GM19238 (cell line): Measurements from ENCODE around the gene SPPL2C.
"Not testable (repeated sequence)": the region's sequence is repeated elsewhere in the genome, so short reads cannot be mapped to it uniquely, and the experiment has no call there.

Source experiments
- DNase-seq: peaks from one replicate; pipeline ENCODE4 v3.0.0; 2011; ENCODE audit warnings: low spot score; ENCODE audit not compliant: insufficient read length

Gene SPPL2C

DNA sequence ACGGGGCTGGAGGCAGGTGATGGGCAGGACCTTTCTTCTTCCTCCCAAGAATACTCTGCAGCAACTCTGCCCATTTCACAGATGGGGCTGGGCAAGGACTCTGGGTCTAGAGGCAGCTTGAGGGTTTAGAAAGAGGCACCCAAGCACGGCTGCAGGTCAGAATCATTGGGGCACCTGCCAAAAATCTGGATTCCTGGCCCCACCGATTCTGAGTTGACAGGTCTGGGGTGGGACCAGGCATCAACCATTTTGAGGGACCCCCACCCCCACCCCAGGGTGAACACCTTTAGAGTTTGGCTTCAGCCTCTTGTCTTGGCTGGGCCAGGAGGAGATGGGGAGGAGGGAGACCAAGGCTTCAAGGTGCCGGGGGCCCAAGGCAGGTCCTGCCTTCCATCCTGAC is 5.3 kb downstream of the SPPL2C start:
- no peak for DNase-seq

DNA sequence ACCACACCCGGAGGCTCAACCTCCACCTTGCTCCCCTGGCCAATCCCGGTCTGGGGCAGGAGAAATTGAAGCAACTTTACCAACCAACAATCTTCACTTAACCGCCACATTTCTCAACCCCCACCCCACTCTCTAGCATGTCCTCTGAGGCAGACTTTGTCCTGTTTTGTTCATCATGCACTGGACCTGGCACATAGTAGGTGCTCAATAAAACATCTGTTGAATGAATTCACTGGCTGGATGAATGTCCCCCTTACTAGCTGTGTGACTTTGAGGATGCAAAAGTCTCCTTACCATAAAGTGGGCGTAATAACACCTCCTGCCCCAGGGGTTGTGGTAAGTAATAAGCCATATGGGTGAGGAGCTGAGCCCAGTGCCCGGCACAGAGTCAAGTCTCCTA is 5.8 kb downstream of the SPPL2C start:
- DNase-seq: no peak

DNA sequence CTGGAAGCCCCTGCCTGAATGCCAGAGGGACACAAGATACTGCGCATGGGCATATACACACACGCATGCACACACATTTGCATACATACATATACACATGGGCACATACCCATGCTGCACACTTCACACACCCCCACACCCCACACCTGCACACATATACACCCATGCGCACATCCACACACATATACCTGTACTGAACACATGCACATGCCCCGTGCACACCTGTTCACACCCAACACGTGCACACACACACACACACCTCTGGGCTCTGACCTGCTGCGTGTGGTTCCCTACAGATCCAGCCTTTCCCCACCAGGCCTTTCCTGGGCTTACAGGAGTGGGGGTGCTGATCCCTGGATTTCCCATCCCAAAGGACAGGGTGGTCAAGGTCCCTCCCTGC is 6.3 kb downstream of the SPPL2C start:
- DNase-seq: no peak

GRCh38 chr17:45851464-45851863 is 6.8 kb downstream of the SPPL2C start:
- no peak for DNase-seq

- DNase-seq: no peak
Observed at GRCh38 chr17:45851873-45852272, 7.2 kb downstream of the SPPL2C start.

DNA sequence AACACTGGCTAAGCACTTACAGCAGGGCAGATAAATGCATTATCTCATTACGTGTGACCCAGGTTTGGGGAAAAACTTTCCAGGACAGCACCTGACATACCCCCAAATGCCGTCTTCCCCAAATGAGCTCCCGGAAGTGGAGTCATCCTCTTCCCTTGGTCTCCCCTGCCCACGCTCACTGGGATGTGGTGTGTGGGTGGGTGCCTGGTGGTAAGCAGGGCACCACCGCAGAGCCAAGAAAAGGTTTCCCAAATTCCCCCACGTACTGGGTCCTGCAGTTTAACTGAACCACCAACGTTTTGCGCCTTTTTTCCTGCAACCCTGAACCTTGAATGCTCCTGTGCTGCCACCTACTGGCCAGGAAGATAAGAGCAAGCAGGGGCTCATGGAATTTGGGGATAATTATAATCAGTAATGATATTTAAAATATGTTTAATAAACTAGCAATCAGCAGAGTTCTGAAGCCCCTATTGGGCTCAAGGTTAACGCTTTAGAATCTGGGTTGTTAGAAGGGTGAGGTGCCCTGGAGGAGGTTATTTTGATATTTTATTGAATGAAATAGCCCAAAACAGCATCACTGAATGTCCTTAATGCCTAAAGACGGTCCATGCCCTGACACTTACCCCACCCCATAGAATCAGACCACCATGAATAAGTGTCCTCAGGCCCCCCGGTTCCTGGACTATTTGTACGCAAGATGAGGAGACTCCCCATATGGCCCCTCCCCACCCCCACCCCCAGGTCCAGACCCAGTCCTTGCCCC is 8.0 kb downstream of the SPPL2C start:
- DNase-seq: no peak

GRCh38 chr17:45854209-45854608 is 9.5 kb downstream of the SPPL2C start:
- no peak for DNase-seq

DNA sequence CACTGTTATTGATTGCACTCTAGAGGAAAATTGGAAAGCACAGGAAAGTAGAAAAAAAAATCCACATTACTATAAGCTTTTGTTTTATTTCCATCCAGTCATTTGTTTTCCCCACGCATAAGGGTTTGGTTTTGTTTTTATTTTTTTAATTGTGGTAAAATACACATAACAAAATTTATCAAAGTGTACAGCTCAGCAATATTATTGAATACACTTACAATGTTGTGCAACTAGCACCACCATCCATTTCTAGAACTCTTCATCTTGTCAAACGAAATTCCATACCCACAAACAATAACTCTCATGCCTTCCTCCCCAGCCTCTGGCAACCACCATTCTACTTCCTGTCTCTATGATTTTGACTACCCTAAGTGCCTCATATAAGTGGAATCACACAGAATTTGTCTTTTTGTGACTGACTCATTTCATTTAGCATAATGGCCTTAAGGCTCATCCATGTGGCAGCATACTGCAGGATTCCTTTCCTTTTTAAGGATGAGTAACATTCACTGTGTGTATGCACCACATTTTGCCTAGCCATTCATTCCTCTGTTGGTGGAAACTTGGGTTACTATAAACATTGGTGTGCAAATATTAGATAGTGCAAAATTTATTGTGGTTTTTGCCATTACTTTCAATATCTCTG is 11.1 kb downstream of the SPPL2C start:
- DNase-seq: no peak

- DNase-seq: no peak
Observed at GRCh38 chr17:45857977-45858708, 13.5 kb downstream of the SPPL2C start.

DNA sequence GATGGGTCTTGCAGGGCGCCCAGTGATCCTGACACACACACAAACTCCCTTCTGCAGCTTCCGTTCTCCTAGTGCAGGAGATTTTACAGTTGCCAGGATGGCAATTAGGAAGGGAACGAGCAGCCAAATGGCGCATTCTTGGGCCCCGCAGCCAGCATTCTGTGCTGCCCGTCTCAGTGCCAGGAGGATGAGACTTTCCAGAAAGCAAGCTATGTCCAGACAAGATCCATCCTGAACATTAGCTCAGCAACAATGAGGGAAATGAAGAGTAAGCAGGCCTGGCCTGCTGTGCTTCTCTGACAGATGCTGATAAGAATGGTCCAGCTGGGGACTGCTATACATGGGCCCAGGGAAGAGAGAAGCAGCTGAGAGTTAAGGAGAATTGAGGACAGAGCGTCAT is 16.5 kb downstream of the SPPL2C start:
- no peak for DNase-seq

- not testable (repeated sequence) for DNase-seq
Observed at GRCh38 chr17:45862127-45862526, 17.4 kb downstream of the SPPL2C start.

DNA sequence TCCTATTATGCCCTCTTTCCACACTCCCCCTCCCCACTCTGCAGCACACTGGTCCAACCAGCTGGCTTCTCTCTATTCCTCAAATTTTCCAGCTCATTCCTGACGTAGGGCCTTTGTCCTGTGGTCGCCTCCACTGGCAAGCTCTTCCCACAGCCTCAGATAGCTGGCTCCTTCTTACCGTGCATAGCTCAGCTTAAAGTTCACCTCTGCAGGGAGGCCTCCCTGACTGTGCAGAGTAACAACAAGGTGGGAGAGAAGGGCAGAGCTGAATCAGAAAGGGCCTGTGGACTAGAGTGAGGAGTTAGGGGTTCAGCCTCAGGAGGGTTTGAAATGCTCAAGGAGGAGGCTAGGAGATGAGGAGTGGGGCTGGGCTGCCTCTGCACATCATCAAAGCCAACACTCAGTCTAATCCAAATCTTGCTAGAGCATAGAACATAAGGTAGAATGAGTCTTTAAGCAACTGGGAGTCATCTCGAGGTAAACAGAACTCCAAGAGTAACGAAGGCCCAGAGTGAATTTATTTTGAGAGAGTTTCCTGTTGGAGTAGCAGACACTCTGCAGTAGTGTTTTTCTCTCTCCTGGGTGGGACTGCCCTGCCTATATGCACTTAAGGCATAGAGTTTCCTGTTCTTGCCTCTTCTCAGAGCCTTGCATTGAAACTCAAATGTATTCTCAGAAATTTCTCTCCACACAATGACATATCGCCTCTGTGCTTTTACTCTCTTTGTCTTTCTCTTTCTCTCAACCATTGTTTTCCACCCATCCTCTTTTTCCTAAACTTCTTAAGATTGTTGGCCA is 19.4 kb downstream of the SPPL2C start:
- DNase-seq: no peak

DNA sequence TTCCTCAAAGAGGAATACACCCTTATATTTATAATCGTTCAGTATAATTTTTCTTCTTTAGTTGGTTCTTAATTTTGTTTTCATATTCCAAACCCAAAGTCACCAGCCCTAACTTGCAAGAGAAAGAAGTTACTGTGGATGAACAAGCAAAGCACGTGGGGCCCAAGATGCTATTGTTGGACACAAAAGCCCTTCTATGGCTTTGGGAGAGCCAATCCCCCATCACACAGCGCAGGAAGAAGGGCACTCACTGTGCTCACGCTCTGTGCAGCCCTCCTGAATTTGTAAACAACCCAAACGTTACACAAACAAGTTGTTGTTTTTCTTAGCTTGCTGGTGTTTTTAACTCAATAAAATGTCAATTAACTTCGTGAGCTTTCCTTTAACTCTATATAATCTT is 22.5 kb downstream of the SPPL2C start:
- no peak for DNase-seq

- no peak for DNase-seq
Observed at GRCh38 chr17:45867702-45868101, 23.0 kb downstream of the SPPL2C start.

- DNase-seq: no peak
Observed at GRCh38 chr17:45868276-45868675, 23.6 kb downstream of the SPPL2C start.

- DNase-seq: no peak
Observed at GRCh38 chr17:45869676-45870341, 25.1 kb downstream of the SPPL2C start.

DNA sequence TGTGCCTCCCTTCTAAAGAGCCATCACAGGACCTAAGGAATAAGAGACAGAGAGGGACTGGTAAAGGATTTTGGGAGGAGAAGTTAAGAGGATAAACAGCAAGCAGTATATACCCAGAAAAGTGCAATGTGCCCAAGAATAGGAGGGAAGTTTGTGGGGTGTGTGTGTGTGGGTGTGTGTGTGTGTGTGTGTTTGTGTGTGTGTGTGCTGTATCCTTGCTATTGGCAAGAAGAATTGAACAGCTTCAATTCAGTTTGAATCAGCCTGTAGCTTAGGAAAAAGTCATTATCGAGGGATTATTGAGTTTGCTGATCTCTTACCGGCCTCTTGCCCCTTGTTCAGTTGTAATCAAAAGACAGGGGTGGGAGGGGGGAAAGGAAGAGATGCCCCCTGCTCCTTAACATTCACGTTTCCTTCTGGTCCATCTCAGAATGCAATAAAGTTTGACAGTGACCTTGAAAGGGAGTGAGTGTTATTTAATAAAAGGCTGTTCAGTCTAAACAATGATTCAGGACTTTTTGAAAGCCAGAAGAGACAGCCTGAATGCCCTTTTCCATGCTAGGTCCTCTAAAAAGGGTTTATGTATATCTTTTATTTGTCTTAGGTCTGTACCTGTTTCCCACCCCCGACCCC is 25.8 kb downstream of the SPPL2C start:
- DNase-seq: no peak

GRCh38 chr17:45871718-45872117 is 27.0 kb downstream of the SPPL2C start:
- DNase-seq: no peak

- no peak for DNase-seq
Observed at GRCh38 chr17:45873728-45874127, 29.0 kb downstream of the SPPL2C start.

DNA sequence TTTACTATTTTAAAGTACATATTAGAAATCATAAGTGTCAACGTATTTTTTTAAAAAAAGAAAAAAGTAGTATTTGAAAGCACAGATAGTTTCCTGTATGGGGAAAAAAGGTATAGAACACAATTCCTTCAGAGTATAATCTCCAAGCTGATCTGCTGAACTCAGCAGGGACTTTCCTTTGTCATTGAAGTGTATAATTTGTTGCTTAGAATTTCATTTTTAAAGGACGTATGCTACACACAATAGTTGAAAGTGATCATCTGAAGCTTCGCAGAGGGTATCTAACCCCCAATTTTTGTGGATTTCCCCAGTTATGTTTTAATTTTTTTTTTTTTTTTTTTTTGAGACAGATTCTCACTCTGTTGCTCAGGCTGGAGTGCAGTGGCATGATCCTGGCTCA is 29.5 kb downstream of the SPPL2C start:
- DNase-seq: no peak

DNA sequence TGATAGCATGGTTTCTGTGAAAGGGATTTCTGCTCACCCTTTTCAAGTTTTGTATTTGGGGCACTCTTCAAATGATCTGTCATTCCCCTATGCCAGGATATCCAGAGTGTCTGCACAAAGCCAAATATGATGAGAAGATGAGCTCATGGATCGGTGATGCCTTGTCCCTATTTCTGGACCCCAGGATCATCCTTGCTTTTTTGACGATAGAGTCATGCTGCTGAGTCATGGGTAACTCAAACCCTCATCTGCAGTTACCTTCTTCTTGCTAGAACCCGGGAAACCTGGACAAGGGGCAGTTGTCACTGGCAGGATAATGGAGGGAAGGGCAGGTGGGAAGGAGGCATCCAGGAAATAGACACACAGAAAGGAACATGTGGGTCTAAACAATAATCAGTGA is 31.9 kb downstream of the SPPL2C start:
- no peak for DNase-seq
